22Rv1 (cell line): ENCODE measurements around the gene ASB2.

Experiments
- CTCF ChIP-seq: fragments of 450-650 bp; IDR thresholded peaks from 2 replicates; pipeline ENCODE4 v1.5.1; 2017; ENCODE audit warnings: mild to moderate bottlenecking
- ZFX ChIP-seq: fragments of 450-650 bp; IDR thresholded peaks from 2 replicates; pipeline ENCODE4 v1.6.1; 2017; ENCODE audit warnings: antibody characterized with exemption, borderline replicate concordance

GRCh38 chr14:93895023-93895604 lies 81.3 kb downstream of the ASB2 start:
- TF ChIP-seq CTCF (no peak), ZFX (no peak)
